Activated CD8-positive, alpha-beta memory T cell treated with anti-CD3 and anti-CD28 coated beads for 36 hours (primary cell): Measurements from ENCODE around the gene LIPK. TPM values are rescaled to one million over a fixed set of nuclear protein-coding genes. Genes with fewer than 3 reads are reported as not detected.
"Not testable (repeated sequence)": the region's sequence is repeated elsewhere in the genome, so short reads cannot be mapped to it uniquely, and the experiment has no call there.

Experiments
- CTCF ChIA-PET: fragments of 350-600 bp; sonication (Branson Sonifier 250); formaldehyde crosslinking; loops from one replicate; lab custom pipeline; 2021; ENCODE audit warnings: antibody characterized with exemption; lab: Charles Lee
- POLR2A ChIA-PET: fragments of 350-600 bp; sonication (Branson Sonifier 250); formaldehyde crosslinking; loops from one replicate; lab custom pipeline; 2021; ENCODE audit warnings: antibody characterized with exemption; lab: Charles Lee
- total RNA-seq, 2 experiments: library from RNA; stranded (reverse); gene quantifications; one replicate each; pipeline ENCODE4 v1.2.3, GENCODE V29; 2021

Gene LIPK
- total RNA-seq = not detected

- ChIA-PET POLR2A (no interaction called here), CTCF (interaction anchor here (1.1 kb wide), 1 partner anchor 104 kb away, joined by 3 read pairs; no protein-coding TSS in a partner anchor)
Measured at GRCh38 chr10:88705958-88706357, at the start of gene LIPK. LIPK (plus strand) TSS chr10:88706249; CDS start chr10:88724544, 18,295 bp downstream.

- POLR2A ChIA-PET = no interaction called here
Measured at GRCh38 chr10:88657901-88658300, 48.1 kb upstream of the LIPK start.

DNA sequence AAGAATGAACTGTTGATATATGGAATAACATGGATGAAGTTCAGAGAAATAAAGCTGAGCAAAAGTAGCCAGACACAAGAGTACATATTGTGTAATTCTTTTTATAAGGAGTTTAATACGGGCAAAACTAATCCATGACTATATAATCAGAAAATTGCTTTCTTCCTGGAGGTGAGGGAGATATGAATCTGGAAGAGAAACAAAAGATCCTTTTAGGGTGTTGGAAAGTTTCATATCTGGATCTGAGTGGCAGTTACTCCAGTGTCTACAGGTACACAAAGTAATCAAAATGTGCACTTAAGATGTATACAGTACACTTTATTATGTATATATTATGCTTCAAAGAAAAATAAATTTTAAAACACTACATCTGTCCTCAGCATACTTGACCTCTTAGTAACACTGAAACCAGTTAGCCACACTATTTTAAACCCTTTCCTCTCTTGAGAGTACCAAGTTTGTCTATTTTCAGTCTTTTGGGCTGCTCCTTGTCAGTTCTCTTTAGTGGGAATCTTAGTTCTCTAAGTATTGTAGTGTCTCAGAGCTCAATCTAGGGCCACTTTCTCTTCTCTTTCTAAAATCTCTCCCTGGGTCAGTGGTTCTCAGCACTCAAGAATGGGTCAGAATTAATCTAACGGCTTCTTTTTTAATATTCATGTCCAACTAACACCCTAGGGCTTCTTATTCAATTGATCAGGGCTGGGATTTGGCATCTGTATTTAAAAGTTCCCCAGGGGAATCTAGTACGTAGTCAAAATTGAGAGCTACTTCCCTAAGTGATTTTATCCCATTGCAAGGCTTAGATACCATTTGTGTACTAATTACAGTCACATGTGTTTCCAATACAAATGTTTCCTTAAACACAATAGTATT lies 46.1 kb upstream of the LIPK start:
- ChIA-PET POLR2A (no interaction called here), CTCF (no interaction called here)

More at GRCh38 chr10:88657901-88658300, 48.1 kb upstream of the LIPK start:
- CTCF ChIA-PET = no interaction called here

- POLR2A ChIA-PET = no interaction called here
- CTCF ChIA-PET = no interaction called here
Measured at GRCh38 chr10:88660598-88660884, 45.5 kb upstream of the LIPK start.

DNA sequence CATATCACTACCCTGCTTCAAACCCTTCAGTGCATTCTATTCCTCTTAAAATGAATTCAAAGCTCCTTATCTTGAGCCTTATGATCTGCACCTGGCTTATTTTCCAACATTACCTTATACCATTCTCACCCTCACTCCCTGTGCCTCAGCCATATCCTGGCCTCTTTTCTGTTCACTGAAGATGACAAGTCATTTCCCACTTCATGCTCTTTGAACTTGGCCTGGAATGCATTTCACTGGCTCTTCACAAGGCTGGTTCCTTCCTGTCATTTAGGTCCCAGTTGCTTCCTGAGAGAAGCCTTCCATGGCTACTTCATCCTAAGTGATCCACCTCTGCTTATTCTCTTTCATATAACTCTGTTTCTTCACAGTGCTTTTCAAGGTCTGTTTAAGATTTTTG lies 45.0 kb upstream of the LIPK start:
- ChIA-PET POLR2A (no interaction called here), CTCF (no interaction called here)

GRCh38 chr10:88661577-88661976 lies 44.5 kb upstream of the LIPK start:
- ChIA-PET POLR2A (no interaction called here), CTCF (no interaction called here)

DNA sequence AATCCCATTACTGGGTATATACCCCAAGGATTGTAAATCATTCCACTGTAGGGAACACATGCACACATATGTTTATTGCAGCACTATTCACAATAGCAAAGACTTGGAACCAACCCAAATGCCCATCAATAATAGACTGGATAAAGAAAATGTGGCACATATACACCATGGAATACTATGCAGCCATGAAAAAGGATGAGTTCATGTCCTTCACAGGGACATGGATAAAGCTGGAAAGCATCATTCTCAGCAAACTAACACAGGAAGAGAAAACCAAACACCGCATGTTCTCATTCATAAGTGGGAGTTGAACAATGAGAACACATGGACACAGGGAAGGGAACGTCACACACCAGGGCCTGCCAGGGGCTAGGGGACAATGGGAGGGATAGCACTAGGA lies 42.9 kb upstream of the LIPK start:
- CTCF ChIA-PET, POLR2A ChIA-PET: not testable (repeated sequence)

GRCh38 chr10:88664142-88664541 lies 41.9 kb upstream of the LIPK start, which contains the start of gene LIPF:
LIPF (plus strand) TSS chr10:88664442; CDS start chr10:88667298, 2,856 bp downstream.
- CTCF ChIA-PET = no interaction called here
- POLR2A ChIA-PET = no interaction called here

DNA sequence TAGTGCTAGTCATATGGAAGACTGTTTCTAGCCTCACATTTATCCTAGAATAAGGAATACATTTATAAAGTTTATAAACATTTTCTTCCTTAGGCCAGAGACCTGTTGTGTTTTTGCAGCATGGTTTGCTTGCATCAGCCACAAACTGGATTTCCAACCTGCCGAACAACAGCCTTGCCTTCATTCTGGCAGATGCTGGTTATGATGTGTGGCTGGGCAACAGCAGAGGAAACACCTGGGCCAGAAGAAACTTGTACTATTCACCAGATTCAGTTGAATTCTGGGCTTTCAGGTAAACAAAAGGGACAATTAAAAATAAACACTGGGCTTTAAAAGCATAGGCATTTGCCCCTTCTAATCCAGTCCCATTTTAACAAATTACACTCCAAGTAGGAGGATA lies 37.6 kb upstream of the LIPK start:
- CTCF ChIA-PET = no interaction called here
- POLR2A ChIA-PET = no interaction called here

DNA sequence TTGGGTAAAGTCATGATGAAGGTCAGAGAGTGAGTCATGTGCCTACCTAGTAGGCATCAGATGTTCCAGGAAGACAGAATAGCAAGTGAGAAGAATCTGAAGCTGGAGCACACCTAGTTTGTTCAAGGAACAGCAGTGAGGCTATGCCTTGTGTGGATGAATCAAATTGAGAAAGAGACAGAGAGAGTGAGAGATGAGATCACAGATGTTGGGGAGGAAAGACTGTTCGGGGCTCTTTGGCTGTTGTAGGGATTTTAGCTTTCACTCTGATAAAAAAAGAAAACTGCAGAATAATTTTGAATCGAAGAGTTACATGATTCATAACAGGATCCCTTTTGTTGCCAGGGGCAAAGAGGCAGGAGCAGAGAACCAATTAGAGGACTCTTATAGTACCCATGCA lies 35.6 kb upstream of the LIPK start:
- ChIA-PET CTCF (no interaction called here), POLR2A (interaction anchor here (1.3 kb wide), 1 partner anchor 87 kb away, joined by 4 read pairs; the partner anchor contains the start of gene RNLS)

DNA sequence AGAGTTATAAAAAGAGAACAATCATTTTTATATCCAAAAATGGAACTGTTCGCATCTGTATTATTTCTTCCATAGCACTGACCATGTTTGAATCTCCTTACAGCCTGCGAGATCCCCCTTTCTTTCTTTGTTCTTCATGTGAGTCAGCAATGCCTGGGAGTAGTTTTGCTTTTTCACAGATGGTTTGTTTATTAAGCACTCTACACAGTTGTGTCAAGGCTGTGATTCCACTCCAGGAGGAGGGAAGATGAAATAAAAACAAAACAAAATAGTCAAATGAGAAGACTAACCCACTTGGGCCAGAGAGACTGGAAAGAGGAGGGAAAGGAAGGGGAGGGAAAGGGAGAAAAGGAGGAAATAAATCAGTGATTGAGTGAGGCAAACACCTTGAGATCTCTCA lies 34.0 kb upstream of the LIPK start:
- CTCF ChIA-PET = no interaction called here
- POLR2A ChIA-PET = no interaction called here

- ChIA-PET CTCF (no interaction called here), POLR2A (no interaction called here)
Measured at GRCh38 chr10:88676283-88677060, 29.6 kb upstream of the LIPK start.

DNA sequence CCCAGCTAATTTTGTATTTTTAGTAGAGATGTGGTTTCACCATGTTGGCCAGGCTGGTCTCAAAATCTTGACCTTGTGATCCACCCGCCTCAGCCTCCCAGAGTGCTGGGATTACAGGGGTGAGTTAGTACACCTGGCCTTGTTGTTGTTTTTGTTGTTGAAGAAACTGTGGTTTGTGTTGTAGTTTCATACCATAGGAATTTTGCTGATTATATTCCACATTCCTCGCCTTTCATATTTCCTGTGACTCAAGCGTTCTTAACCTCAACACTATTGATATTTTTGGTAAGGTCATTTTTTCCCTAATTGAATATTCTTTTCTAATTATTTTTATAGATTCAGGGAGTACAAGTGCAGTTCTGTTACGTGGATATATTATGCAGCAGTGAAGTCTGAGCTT lies 25.1 kb upstream of the LIPK start:
- ChIA-PET POLR2A (no interaction called here), CTCF (no interaction called here)

GRCh38 chr10:88682491-88682890 lies 23.6 kb upstream of the LIPK start:
- ChIA-PET POLR2A (no interaction called here), CTCF (no interaction called here)

- ChIA-PET CTCF (interaction anchor here (0.8 to 1.0 kb wide), 2 partner anchors 40 to 76 kb away, joined by 3 read pairs; no protein-coding TSS in a partner anchor), POLR2A (interaction anchor here (0.5 kb wide), 1 partner anchor 123 kb away, joined by 4 read pairs; no protein-coding TSS in a partner anchor)
Measured at GRCh38 chr10:88687853-88688467, 18.1 kb upstream of the LIPK start.

DNA sequence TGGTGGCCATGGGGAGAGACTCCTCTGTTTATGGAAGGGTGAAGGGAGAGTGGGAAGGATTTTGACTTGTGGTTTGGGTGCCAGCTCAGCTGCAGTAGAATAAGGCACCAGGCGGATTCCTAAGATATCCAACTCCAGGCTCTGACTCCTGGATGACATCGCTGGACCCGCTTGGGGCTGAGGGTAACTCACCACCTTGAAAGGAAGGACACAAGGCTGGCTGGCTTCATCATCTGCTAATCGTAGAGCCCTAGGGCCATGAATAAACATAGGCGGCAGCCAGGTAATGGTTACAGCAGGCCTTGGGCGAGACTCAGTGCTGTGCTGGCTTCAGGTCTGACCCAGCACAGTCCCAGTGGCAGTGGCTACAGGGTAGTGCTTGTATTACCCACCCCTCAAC lies 16.7 kb upstream of the LIPK start:
- POLR2A ChIA-PET = no interaction called here
- CTCF ChIA-PET = interaction anchor here (1.1 kb wide), 1 partner anchor 44 kb away, joined by 3 read pairs; no protein-coding TSS in a partner anchor

- ChIA-PET POLR2A (no interaction called here), CTCF (interaction anchor here (1.7 kb wide), 1 partner anchor 142 kb away, joined by 4 read pairs; no protein-coding TSS in a partner anchor)
Measured at GRCh38 chr10:88693392-88694020, 12.5 kb upstream of the LIPK start.

- CTCF ChIA-PET = interaction anchor here (0.6 kb wide), 1 partner anchor 364 kb away, joined by 4 read pairs; no protein-coding TSS in a partner anchor
- POLR2A ChIA-PET = no interaction called here
Measured at GRCh38 chr10:88702848-88703597, 3.0 kb upstream of the LIPK start.
